Neural cell (in vitro differentiated cells): ENCODE measurements around the gene ZNF532.

ENCODE experiments used
- CTCF ChIP-seq: fragments of 450-650 bp; IDR thresholded peaks from 2 replicates; pipeline ENCODE4 v1.5.1; 2014; ENCODE audit warnings: antibody characterized with exemption, mild to moderate bottlenecking, moderate library complexity; ENCODE audit not compliant: poor library complexity, severe bottlenecking
- EZH2 ChIP-seq: fragments of 200-600, 300-800 bp; shearing (Covaris generic), sonication (generic); IDR thresholded peaks from 2 replicates; pipeline ENCODE4 v1.6.1; 2014; ENCODE audit warnings: antibody characterized with exemption, low read length, borderline replicate concordance, mild to moderate bottlenecking; ENCODE audit not compliant: insufficient read depth, poor library complexity, severe bottlenecking
- POLR2AphosphoS5 ChIP-seq: IDR thresholded peaks from 2 replicates; pipeline ENCODE4 v1.6.1; 2012

GRCh38 chr18:59001721-59002120 is 137.0 kb downstream of the ZNF532 start:
- TF ChIP-seq CTCF, result no peak
- TF ChIP-seq POLR2AphosphoS5, result no peak
- no peak for TF ChIP-seq EZH2
